HEK293 (cell line): ENCODE results near the gene DHPS.

Source experiments
- CTCF ChIA-PET: fragments of 350-600 bp; formaldehyde crosslinking; extraction: SDS; loops from one replicate; lab custom pipeline; 2021; ENCODE audit warnings: antibody characterized with exemption; lab: Yijun Ruan, JAX
- POLR2A ChIA-PET: fragments of 300-600 bp; formaldehyde crosslinking; extraction: SDS; loops from one replicate; lab custom pipeline; 2020; ENCODE audit warnings: antibody characterized with exemption, inconsistent platforms; lab: Yijun Ruan, JAX
- H3K27ac ChIP-seq: fragments of 200-500 bp; sonication (Bioruptor generic); 2 replicates; pipeline ENCODE4 v1.5.1; 2014; ENCODE audit warnings: low read depth, low read length, control low read depth, inconsistent platforms; ENCODE audit errors: extremely low read depth
- H3K36me3 ChIP-seq, 2 experiments: fragments of 200-500 bp in 1 of 2; sonication (Bioruptor generic) in 1 of 2; 1 replicate in 1 of 2; 2 replicates in 1 of 2; pipeline ENCODE4 v1.5.1; 2014 to 2017; ENCODE audit warnings: inconsistent platforms in 2 of 2, low read length in 2 of 2; ENCODE audit not compliant: control insufficient read depth in 2 of 2, insufficient read depth in 1 of 2
- H3K4me1 ChIP-seq: fragments of 200-500 bp; sonication (Bioruptor generic); 2 replicates; pipeline ENCODE4 v1.5.1; 2014; ENCODE audit warnings: mild to moderate bottlenecking, low read length, inconsistent platforms; ENCODE audit not compliant: control insufficient read depth, insufficient read depth
- H3K4me3 ChIP-seq: 2 replicates; pipeline ENCODE4 v1.5.1; 2011; ENCODE audit warnings: low read depth, mild to moderate bottlenecking, control low read depth, low read length, moderate library complexity
- H3K9me3 ChIP-seq: fragments of 200-500 bp; sonication (Bioruptor generic); 2 replicates; pipeline ENCODE4 v1.5.1; 2014; ENCODE audit warnings: low read depth, low read length, inconsistent platforms; ENCODE audit not compliant: control insufficient read depth, insufficient read depth
- KLF10 ChIP-seq: fragments of 450-650 bp; IDR thresholded peaks from 2 replicates; pipeline ENCODE4 v1.5.1; 2018; ENCODE audit warnings: missing biosample characterization, mild to moderate bottlenecking, missing genetic modification characterization
- ZBTB17 ChIP-seq: fragments of 450-650 bp; formaldehyde crosslinking; IDR thresholded peaks from 2 replicates; pipeline ENCODE4 v1.5.1; 2016; ENCODE audit warnings: missing biosample characterization, missing genetic modification characterization
- ZFP3 ChIP-seq: fragments of 450-650 bp; formaldehyde crosslinking; IDR thresholded peaks from 2 replicates; pipeline ENCODE4 v1.5.1; 2016; ENCODE audit warnings: low read depth, missing biosample characterization, missing genetic modification characterization
- ZNF175 ChIP-seq: fragments of 450-650 bp; formaldehyde crosslinking; IDR thresholded peaks from 2 replicates; pipeline ENCODE4 v1.5.1; 2016; ENCODE audit warnings: missing biosample characterization, missing genetic modification characterization
- ZNF214 ChIP-seq: fragments of 450-650 bp; formaldehyde crosslinking; IDR thresholded peaks from 2 replicates; pipeline ENCODE4 v1.5.1; 2017; ENCODE audit warnings: missing biosample characterization, mild to moderate bottlenecking, missing genetic modification characterization, borderline replicate concordance
- ZNF404 ChIP-seq: fragments of 450-650 bp; formaldehyde crosslinking; IDR thresholded peaks from 2 replicates; pipeline ENCODE4 v1.5.1; 2017; ENCODE audit warnings: missing biosample characterization, missing genetic modification characterization
- ZNF473 ChIP-seq: fragments of 450-650 bp; formaldehyde crosslinking; IDR thresholded peaks from 2 replicates; pipeline ENCODE4 v1.5.1; 2017; ENCODE audit warnings: missing biosample characterization, missing genetic modification characterization
- ZNF48 ChIP-seq: fragments of 450-650 bp; formaldehyde crosslinking; IDR thresholded peaks from 2 replicates; pipeline ENCODE4 v1.5.1; 2016; ENCODE audit warnings: missing biosample characterization, missing genetic modification characterization
- ZNF585B ChIP-seq: fragments of 450-650 bp; formaldehyde crosslinking; IDR thresholded peaks from 2 replicates; pipeline ENCODE4 v1.5.1; 2016; ENCODE audit warnings: missing biosample characterization, missing genetic modification characterization
- ZNF623 ChIP-seq: fragments of 450-650 bp; formaldehyde crosslinking; IDR thresholded peaks from 2 replicates; pipeline ENCODE4 v1.5.1; 2016; ENCODE audit warnings: missing biosample characterization, missing genetic modification characterization
- ZSCAN23 ChIP-seq: fragments of 450-650 bp; formaldehyde crosslinking; IDR thresholded peaks from 2 replicates; pipeline ENCODE4 v1.5.1; 2016; ENCODE audit warnings: missing biosample characterization, missing genetic modification characterization
- TF ChIP-seq, protein P1 (sequence below): fragments of 450-650 bp; formaldehyde crosslinking; IDR thresholded peaks from 2 replicates; pipeline ENCODE4 v1.5.1; 2016; ENCODE audit warnings: missing biosample characterization, missing genetic modification characterization
- TF ChIP-seq, protein P2 (sequence below): fragments of 450-650 bp; formaldehyde crosslinking; IDR thresholded peaks from 2 replicates; pipeline ENCODE4 v1.5.1; 2016; ENCODE audit warnings: missing biosample characterization, missing genetic modification characterization
- TF ChIP-seq, protein P3 (sequence below): fragments of 450-650 bp; formaldehyde crosslinking; IDR thresholded peaks from 2 replicates; pipeline ENCODE4 v1.5.1; 2016; ENCODE audit warnings: missing biosample characterization, missing genetic modification characterization
- TF ChIP-seq, protein P4 (sequence below): fragments of 450-650 bp; formaldehyde crosslinking; IDR thresholded peaks from 2 replicates; pipeline ENCODE4 v1.5.1; 2016; ENCODE audit warnings: missing biosample characterization, missing genetic modification characterization
- TF ChIP-seq, protein P5 (sequence below): fragments of 450-650 bp; formaldehyde crosslinking; IDR thresholded peaks from 2 replicates; pipeline ENCODE4 v1.5.1; 2016; ENCODE audit warnings: missing biosample characterization, missing genetic modification characterization
- TF ChIP-seq, protein P6 (sequence below): fragments of 450-650 bp; formaldehyde crosslinking; IDR thresholded peaks from 2 replicates; pipeline ENCODE4 v1.5.1; 2017; ENCODE audit warnings: missing biosample characterization, missing genetic modification characterization
- TF ChIP-seq, protein P7 (sequence below): fragments of 450-650 bp; formaldehyde crosslinking; IDR thresholded peaks from 2 replicates; pipeline ENCODE4 v1.5.1; 2016; ENCODE audit warnings: missing biosample characterization, missing genetic modification characterization
- TF ChIP-seq, protein P8 (sequence below): fragments of 450-650 bp; formaldehyde crosslinking; IDR thresholded peaks from 2 replicates; pipeline ENCODE4 v1.5.1; 2016; ENCODE audit warnings: missing biosample characterization, missing genetic modification characterization

Gene DHPS

DNA sequence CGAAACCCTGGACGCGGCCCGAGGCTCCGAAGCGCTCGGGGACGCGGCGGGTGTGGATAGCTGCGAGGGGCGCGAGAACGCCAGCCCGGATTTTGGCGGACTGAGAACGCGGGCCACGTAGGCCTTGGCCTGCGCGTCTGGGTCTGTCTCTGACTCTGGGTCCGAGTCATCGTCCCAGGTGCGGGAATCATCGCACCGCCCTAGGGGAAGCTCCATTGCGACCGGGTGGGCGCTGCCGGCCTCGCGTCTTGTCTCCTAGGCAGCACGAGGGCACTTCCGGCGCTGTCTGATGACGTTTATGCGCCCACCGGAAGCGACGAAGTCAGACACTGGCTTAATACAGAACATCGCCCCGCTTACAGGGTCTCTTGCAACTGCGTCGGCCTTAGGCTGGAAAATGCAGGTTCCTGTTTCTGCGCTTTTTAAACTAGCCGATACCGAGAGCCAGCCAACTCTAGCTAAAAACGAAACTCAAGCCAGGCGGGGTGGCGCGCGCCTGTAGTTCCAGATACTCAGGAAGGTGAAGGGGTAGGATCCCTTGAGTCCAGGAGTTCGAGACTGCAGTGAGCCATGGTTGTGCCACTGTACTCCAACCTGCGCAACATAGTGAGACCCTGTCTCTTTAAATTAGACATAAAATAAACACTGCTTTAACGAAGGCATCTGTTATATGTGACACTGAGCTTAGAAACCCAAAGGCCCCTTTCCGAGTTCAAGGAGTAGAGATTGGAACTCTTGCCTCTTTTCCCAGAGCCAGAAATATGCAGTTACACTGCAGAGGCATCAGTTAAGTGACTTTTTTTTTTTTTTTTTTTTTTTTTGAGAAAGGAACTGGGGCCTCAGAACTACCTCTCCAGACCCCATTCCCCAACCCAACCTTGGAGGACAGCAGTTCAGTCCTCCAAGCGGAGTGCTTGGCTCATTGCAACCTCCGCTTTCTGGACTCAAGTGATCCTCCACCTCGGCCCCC, 15.0 kb upstream of the DHPS start, which contains the start of gene FBXW9 (continued):
- TF ChIP-seq ZNF48 (tag by site-specific recombination) (no peak), ZFP3 (tag by site-specific recombination) (no peak), ZSCAN23 (tag by site-specific recombination) (no peak)

DNA sequence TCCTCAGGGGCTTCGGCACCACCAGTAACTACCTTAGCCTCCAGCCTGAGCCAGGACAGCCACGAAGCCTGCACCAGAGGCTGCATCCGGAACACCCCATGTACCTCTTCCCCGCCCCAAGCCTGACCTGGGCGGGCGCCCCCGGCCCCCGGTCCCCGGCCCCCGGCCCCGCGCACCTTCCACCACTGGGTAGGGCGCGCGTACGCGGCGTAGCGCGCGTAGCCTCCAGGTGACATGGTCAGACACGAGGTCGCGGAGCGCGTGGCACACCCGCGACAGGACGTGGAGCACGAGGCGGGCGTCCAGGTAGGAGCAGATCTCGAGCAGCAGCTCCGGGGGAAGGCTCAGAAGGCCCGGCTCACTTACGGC, 14.3 kb upstream of the DHPS start:
- CTCF ChIA-PET, result interaction anchor here (0.6 to 1.9 kb wide), 4 partner anchors 61 to 110 kb away, joined by 3 to 4 read pairs (median 4); partner anchors contain the start of gene RNASEH2A
- TF ChIP-seq, protein P1, sequence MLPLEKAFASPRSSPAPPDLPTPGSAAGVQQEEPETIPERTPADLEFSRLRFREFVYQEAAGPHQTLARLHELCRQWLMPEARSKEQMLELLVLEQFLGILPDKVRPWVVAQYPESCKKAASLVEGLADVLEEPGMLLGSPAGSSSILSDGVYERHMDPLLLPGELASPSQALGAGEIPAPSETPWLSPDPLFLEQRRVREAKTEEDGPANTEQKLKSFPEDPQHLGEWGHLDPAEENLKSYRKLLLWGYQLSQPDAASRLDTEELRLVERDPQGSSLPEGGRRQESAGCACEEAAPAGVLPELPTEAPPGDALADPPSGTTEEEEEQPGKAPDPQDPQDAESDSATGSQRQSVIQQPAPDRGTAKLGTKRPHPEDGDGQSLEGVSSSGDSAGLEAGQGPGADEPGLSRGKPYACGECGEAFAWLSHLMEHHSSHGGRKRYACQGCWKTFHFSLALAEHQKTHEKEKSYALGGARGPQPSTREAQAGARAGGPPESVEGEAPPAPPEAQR, result no peak
- no peak for TF ChIP-seq ZSCAN23 (tag by site-specific recombination)
- TF ChIP-seq, protein P2, sequence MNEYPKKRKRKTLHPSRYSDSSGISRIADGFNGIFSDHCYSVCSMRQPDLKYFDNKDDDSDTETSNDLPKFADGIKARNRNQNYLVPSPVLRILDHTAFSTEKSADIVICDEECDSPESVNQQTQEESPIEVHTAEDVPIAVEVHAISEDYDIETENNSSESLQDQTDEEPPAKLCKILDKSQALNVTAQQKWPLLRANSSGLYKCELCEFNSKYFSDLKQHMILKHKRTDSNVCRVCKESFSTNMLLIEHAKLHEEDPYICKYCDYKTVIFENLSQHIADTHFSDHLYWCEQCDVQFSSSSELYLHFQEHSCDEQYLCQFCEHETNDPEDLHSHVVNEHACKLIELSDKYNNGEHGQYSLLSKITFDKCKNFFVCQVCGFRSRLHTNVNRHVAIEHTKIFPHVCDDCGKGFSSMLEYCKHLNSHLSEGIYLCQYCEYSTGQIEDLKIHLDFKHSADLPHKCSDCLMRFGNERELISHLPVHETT, result no peak
- no peak for TF ChIP-seq ZNF623 (tag by site-specific recombination)
- no peak for TF ChIP-seq ZNF214 (tag by site-specific recombination)
- TF ChIP-seq, protein P3, sequence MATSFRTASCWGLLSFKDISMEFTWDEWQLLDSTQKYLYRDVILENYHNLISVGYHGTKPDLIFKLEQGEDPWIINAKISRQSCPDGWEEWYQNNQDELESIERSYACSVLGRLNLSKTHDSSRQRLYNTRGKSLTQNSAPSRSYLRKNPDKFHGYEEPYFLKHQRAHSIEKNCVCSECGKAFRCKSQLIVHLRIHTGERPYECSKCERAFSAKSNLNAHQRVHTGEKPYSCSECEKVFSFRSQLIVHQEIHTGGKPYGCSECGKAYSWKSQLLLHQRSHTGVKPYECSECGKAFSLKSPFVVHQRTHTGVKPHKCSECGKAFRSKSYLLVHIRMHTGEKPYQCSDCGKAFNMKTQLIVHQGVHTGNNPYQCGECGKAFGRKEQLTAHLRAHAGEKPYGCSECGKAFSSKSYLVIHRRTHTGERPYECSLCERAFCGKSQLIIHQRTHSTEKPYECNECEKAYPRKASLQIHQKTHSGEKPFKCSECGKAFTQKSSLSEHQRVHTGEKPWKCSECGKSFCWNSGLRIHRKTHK (tag by site-specific recombination), result no peak
- TF ChIP-seq, protein P4, sequence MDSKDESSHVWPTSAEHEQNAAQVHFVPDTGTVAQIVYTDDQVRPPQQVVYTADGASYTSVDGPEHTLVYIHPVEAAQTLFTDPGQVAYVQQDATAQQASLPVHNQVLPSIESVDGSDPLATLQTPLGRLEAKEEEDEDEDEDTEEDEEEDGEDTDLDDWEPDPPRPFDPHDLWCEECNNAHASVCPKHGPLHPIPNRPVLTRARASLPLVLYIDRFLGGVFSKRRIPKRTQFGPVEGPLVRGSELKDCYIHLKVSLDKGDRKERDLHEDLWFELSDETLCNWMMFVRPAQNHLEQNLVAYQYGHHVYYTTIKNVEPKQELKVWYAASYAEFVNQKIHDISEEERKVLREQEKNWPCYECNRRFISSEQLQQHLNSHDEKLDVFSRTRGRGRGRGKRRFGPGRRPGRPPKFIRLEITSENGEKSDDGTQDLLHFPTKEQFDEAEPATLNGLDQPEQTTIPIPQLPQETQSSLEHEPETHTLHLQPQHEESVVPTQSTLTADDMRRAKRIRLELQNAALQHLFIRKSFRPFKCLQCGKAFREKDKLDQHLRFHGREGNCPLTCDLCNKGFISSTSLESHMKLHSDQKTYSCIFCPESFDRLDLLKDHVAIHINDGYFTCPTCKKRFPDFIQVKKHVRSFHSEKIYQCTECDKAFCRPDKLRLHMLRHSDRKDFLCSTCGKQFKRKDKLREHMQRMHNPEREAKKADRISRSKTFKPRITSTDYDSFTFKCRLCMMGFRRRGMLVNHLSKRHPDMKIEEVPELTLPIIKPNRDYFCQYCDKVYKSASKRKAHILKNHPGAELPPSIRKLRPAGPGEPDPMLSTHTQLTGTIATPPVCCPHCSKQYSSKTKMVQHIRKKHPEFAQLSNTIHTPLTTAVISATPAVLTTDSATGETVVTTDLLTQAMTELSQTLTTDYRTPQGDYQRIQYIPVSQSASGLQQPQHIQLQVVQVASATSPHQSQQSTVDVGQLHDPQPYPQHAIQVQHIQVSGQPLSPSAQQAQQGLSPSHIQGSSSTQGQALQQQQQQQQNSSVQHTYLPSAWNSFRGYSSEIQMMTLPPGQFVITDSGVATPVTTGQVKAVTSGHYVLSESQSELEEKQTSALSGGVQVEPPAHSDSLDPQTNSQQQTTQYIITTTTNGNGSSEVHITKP (tag by site-specific recombination), result no peak
- TF ChIP-seq KLF10 (tag by site-specific recombination), result no peak
- TF ChIP-seq, protein P5, sequence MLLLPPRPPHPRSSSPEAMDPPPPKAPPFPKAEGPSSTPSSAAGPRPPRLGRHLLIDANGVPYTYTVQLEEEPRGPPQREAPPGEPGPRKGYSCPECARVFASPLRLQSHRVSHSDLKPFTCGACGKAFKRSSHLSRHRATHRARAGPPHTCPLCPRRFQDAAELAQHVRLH (tag by site-specific recombination), result no peak
- no peak for TF ChIP-seq ZNF175 (tag by site-specific recombination)
- no peak for TF ChIP-seq ZBTB17 (tag by site-specific recombination)
- TF ChIP-seq, protein P6, sequence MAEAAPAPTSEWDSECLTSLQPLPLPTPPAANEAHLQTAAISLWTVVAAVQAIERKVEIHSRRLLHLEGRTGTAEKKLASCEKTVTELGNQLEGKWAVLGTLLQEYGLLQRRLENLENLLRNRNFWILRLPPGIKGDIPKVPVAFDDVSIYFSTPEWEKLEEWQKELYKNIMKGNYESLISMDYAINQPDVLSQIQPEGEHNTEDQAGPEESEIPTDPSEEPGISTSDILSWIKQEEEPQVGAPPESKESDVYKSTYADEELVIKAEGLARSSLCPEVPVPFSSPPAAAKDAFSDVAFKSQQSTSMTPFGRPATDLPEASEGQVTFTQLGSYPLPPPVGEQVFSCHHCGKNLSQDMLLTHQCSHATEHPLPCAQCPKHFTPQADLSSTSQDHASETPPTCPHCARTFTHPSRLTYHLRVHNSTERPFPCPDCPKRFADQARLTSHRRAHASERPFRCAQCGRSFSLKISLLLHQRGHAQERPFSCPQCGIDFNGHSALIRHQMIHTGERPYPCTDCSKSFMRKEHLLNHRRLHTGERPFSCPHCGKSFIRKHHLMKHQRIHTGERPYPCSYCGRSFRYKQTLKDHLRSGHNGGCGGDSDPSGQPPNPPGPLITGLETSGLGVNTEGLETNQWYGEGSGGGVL (tag by site-specific recombination), result no peak
- TF ChIP-seq, protein P7, sequence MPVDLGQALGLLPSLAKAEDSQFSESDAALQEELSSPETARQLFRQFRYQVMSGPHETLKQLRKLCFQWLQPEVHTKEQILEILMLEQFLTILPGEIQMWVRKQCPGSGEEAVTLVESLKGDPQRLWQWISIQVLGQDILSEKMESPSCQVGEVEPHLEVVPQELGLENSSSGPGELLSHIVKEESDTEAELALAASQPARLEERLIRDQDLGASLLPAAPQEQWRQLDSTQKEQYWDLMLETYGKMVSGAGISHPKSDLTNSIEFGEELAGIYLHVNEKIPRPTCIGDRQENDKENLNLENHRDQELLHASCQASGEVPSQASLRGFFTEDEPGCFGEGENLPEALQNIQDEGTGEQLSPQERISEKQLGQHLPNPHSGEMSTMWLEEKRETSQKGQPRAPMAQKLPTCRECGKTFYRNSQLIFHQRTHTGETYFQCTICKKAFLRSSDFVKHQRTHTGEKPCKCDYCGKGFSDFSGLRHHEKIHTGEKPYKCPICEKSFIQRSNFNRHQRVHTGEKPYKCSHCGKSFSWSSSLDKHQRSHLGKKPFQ, result no peak
- no peak for TF ChIP-seq ZNF585B (tag by site-specific recombination)
- TF ChIP-seq, protein P8, sequence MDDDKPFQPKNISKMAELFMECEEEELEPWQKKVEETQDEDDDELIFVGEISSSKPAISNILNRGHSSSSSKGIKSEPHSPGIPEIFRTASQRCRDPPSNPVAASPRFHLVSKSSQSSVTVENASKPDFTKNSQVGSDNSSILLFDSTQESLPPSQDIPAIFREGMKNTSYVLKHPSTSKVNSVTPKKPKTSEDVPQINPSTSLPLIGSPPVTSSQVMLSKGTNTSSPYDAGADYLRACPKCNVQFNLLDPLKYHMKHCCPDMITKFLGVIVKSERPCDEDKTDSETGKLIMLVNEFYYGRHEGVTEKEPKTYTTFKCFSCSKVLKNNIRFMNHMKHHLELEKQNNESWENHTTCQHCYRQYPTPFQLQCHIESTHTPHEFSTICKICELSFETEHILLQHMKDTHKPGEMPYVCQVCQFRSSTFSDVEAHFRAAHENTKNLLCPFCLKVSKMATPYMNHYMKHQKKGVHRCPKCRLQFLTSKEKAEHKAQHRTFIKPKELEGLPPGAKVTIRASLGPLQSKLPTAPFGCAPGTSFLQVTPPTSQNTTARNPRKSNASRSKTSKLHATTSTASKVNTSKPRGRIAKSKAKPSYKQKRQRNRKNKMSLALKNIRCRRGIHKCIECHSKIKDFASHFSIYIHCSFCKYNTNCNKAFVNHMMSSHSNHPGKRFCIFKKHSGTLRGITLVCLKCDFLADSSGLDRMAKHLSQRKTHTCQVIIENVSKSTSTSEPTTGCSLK (tag by site-specific recombination), result no peak
- no peak for TF ChIP-seq ZNF473
- no peak for TF ChIP-seq ZNF404 (tag by site-specific recombination)

More for the DNA sequence above, 14.3 kb upstream of the DHPS start:
- H3K27ac ChIP-seq, result no peak overlapping the region; the same call in 1 of the 2 replicates
- POLR2A ChIA-PET, result interaction anchor here (0.7 to 2.7 kb wide), 10 partner anchors 10 to 195 kb away, joined by 3 to 19 read pairs (median 4); partner anchors contain the start of genes DHPS, GCDH, GET3 and MAN2B1
- H3K36me3 ChIP-seq, result peaks cover 12 to 46% of the 10 kb centered on the region in 2 experiments
- H3K4me3 ChIP-seq, result peak overlapping the region; percentile 84
- H3K4me1 ChIP-seq, result no peaks in the 10 kb centered on the region
- no peaks in the 10 kb centered on the region for H3K9me3 ChIP-seq
